Right lobe of liver (tissue), 6 donors: ENCODE results near the gene ERBB4. TPM values are rescaled to one million over a fixed set of nuclear protein-coding genes. Genes with fewer than 3 reads are reported as not detected.

Experiments used
- ATAC-seq, 4 donors: fragments of 200-7000 bp; cut with Tn5 transposase; one replicate each; pipeline ENCODE4 v1.9.1; 2020; ENCODE audit warnings: mild to moderate bottlenecking in 4 of 4, moderate library complexity in 4 of 4
- DNase-seq, 3 donors: peaks; one replicate each; pipeline ENCODE4 v3.0.0-alpha.2; 2020
- H3K27ac ChIP-seq, 3 donors: fragments of 200-600 bp; one replicate each; pipeline ENCODE4 v1.8.0; 2022
- H3K27me3 ChIP-seq, 2 donors: fragments of 200-600 bp; one replicate each; pipeline ENCODE4 v1.8.0; 2022
- H3K36me3 ChIP-seq, 4 donors: fragments of 200-600 bp; sonication (generic) in 1 of 4; one replicate each; pipeline versions ENCODE4 v1.5.1 to v1.8.0; 2017 to 2022; ENCODE audit warnings: control low read depth in 1 of 4
- H3K4me1 ChIP-seq, 4 donors: fragments of 200-600 bp; sonication (generic) in 1 of 4; one replicate each; pipeline versions ENCODE4 v1.5.1 to v1.8.0; 2017 to 2022; ENCODE audit warnings: control low read depth in 1 of 4
- H3K4me3 ChIP-seq, 3 donors: fragments of 200-600 bp; one replicate each; pipeline ENCODE4 v1.8.0; 2022
- H3K9me3 ChIP-seq, 4 donors: fragments of 200-600 bp; sonication (generic) in 1 of 4; one replicate each; pipeline versions ENCODE4 v1.5.1 to v1.8.0; 2017 to 2022; ENCODE audit warnings: control low read depth in 1 of 4
- CTCF ChIP-seq, 4 donors: fragments of 200-600 bp in 3 of 4; fragments of 450-650 bp in 1 of 4; IDR thresholded peaks; one replicate each; pipeline versions ENCODE4 v1.5.1 to v1.8.0; 2016 to 2022; ENCODE audit warnings: antibody characterized with exemption in 4 of 4, mild to moderate bottlenecking in 2 of 4
- POLR2A ChIP-seq: fragments of 450-650 bp; IDR thresholded peaks from one replicate; pipeline ENCODE4 v1.6.1; 2017; ENCODE audit warnings: antibody characterized with exemption, mild to moderate bottlenecking
- WGBS: methylation state at CpG from one replicate; pipeline ENCODE4 v1.1.6; 2018; ENCODE audit warnings: low coverage, low lambda C conversion rate; ENCODE audit not compliant: insufficient coverage; ENCODE audit errors: missing lambda C conversion rate; 5-methylcytosine and 5-hydroxymethylcytosine counted together
- intact Hi-C, 2 donors: fragments of 100-400 bp; cut with DNase I; formaldehyde crosslinking; loops; one replicate each; pipeline versions ENCODE4 v1.11.2 to v1.14.1; 2022
- total RNA-seq, 6 experiments: library from RNA; depleted of rRNA in 2 of 6; stranded (reverse); fragments of >200 nt in 2 of 6; fragmentation: NEBNext Ultra II Directional in 3 of 6; extraction: Animal tissue kit (Norgen Biotek cat#: 25700) in 3 of 6; gene quantifications; one replicate each; pipeline versions ENCODE4 v1.1.0 to v1.2.4, GENCODE V29; 2016 to 2023
- donor health status: DM: no; HTN: yes; CAD: no.
- donor health status: DM: no; HTN: no; CAD: no.
- donor health status: DM: no; HTN: no; CAD: no.
- donor health status: DM: no; HTN: yes; CAD: no.
- donor health status: DM: no; HTN: yes; CAD: no.

Gene ERBB4
- total RNA-seq, 6 experiments from 2014 or later: 0.02 to 0.59 (median 0.08) TPM; not detected in 2

DNA sequence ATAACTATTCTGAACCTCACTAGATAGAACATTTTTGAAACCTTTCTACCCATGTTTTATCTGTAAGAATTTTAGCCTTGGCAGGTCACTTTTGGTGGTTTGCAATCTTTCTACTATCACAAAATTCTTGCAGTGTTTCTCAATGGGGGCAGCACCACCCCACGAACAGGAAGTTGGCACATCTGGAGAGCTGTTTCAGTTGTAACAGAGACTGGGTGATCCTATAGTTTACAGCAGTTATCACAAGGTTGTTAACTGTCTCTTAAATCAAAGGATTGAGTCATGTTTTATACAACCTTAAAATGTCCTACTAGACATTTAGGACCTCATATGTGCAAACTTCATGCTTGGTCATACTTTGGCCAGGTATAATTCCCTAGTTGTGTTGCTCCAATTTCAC, 829.2 kb downstream of the ERBB4 start:
- intact Hi-C loops: no loop called here
- no peak overlapping the region for H3K4me3 ChIP-seq

GRCh38 chr2:211692689-211693088, 845.9 kb downstream of the ERBB4 start:
- DNase-seq: no peak
- no peak for ATAC-seq
- Histone ChIP-seq H3K4me1 (no peaks in the 10 kb centered on the region), H3K4me3 (no peak overlapping the region), H3K27ac (no peak overlapping the region), H3K36me3 (no peaks in the 10 kb centered on the region), H3K9me3 (no peaks in the 10 kb centered on the region), H3K27me3 (no peaks in the 10 kb centered on the region)
- no peak for TF ChIP-seq CTCF (IDR thresholded peaks at IDR 0.05)
- no peak for TF ChIP-seq POLR2A
- WGBS: 17% methylated on average over 2 of the region's 2 CpGs
- intact Hi-C loops: no loop called here

More for the DNA sequence above, 829.2 kb downstream of the ERBB4 start:
- TF ChIP-seq CTCF (IDR thresholded peaks at IDR 0.05): no peak
- no peak for TF ChIP-seq POLR2A
- Histone ChIP-seq H3K27ac (no peak overlapping the region), H3K9me3 (no peaks in the 10 kb centered on the region), H3K4me1 (no peaks in the 10 kb centered on the region), H3K36me3 (no peaks in the 10 kb centered on the region), H3K27me3 (no peaks in the 10 kb centered on the region)
- DNase-seq (no peak), ATAC-seq (no peak)
- 0% methylated on average over 1 of the region's 1 CpG for WGBS

DNA sequence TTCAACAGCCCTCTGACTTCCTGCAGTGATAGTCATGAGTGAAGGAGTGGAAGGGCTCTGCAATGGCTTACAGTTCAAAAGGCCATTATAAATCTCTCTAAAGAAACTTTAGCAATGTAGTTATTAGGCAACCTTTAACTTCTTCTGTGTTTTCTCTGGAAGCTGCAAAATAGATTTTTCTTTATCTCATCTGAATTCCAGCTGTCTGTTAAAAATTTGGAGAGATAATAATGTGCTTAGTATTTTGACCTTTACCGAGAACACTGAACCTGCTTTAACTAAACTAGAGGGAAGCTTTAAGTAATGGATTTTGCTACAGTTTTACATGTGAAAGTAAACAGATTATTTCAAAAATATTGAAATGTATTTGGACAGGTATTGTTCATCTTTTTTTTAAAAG, 847.9 kb downstream of the ERBB4 start:
- Histone ChIP-seq H3K4me3 (no peak overlapping the region), H3K27ac (no peak overlapping the region), H3K4me1 (no peaks in the 10 kb centered on the region), H3K36me3 (no peaks in the 10 kb centered on the region), H3K9me3 (peaks cover 0 to under 1% (median 0%) of the 10 kb centered on the region in 4 donors), H3K27me3 (no peaks in the 10 kb centered on the region)
- no peak for DNase-seq
- TF ChIP-seq CTCF (IDR thresholded peaks at IDR 0.05) (no peak), POLR2A (no peak)
- WGBS: 33% methylated on average over 1 of the region's 1 CpG
- no peak for ATAC-seq
- intact Hi-C loops: no loop called here

DNA sequence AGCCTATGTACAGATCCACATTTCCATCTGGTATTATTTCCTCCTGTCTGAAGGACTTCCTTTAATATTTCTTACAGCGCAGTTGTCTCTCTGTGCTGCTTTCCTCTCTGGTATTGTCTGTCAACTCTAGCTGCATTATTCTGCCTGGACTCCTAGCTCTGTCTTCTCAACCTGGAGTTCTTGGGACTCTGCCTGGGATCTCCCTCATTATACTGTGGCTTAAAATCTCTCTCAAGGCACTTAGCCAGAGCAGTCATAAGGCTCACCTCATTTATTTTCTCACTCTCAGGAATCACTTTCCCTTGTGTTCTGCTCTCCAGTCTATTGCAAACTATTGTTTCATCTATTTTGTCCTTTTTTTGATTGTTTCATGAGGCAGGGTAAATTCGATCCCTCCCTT, 850.4 kb downstream of the ERBB4 start:
- WGBS: 52% methylated on average over 2 of the region's 2 CpGs
- Histone ChIP-seq H3K27me3 (no peaks in the 10 kb centered on the region), H3K27ac (no peak overlapping the region), H3K4me1 (no peaks in the 10 kb centered on the region), H3K9me3 (peaks cover 0 to 5% (median 0%) of the 10 kb centered on the region in 4 donors), H3K36me3 (no peaks in the 10 kb centered on the region), H3K4me3 (no peak overlapping the region)
- TF ChIP-seq POLR2A (no peak), CTCF (IDR thresholded peaks at IDR 0.05) (no peak)
- ATAC-seq (no peak), DNase-seq (no peak)
- intact Hi-C loops: no loop called here

DNA sequence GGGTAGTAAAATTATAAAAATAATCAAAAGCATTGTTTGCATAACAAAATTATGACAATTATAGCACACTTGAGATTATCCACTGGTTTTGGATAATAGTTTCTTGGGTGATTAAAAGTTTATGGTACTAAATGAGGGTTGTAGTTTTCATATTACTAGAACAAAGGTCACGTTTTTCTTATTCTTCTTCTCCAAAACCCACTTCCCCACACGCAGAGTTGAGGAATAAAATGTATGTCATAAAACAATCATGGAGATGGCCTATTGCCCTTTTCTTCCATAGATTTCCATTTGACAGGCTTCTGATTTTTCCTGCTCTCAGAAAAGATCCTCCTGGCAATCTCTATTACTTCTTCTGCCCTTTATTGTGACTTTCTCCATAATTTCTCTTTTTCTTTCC, 863.9 kb downstream of the ERBB4 start:
- H3K4me3 ChIP-seq: no peak overlapping the region
- H3K36me3 ChIP-seq: no peaks in the 10 kb centered on the region
- WGBS: 36% methylated on average over 2 of the region's 2 CpGs
- H3K27ac ChIP-seq: no peak overlapping the region
- no peaks in the 10 kb centered on the region for H3K9me3 ChIP-seq
- DNase-seq (no peak), ATAC-seq (no peak)
- no peaks in the 10 kb centered on the region for H3K27me3 ChIP-seq
- TF ChIP-seq CTCF (IDR thresholded peaks at IDR 0.05): no peak
- TF ChIP-seq POLR2A: no peak
- no peaks in the 10 kb centered on the region for H3K4me1 ChIP-seq
- intact Hi-C loops: no loop called here
